Measurements from ENCODE around the gene DSCAML1. TPM values are rescaled to one million over a fixed set of nuclear protein-coding genes. Genes with fewer than 3 reads are reported as not detected.

DSCAML1 gene
- total RNA-seq, 2 experiments from 2014 or later = not detected

DNA sequence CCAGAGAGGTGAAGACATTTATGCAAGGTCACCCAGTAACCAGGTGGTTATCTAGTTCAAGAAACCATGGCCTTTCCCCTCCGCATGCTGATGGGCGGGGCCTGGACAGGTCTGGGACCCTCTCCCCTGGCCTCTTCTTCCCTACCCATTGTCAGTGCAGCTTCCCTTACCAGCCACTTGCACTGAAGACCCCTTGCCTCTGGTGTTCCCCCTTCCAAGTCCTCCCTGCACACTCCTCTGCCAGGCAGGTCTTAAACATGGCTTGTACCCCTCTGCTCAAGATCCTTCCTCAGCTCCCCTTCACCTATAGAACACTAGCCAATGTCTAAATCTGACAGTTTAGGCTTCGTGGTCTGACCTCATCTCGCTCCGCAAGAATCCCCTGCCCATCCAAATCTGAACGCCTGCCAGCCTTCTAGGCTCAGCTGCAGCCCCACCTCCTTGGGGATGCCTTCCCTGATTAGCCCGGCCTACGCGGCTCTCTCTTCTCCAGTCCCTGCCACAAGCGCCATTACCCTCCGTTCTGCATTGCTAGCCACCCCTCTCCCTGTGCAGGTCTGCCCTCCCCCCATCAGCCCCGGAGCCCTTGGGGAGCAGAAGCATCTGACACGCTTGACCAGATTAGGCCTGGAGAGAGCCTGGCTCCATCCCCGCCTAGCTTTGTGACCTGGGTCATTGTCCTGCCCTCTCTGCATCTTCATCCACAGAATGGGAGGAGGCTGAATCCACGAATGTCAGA is 213.8 kb downstream of the DSCAML1 start:
- Histone ChIP-seq H3K79me2 (ENCODE audit: insufficient read depth, low read depth, low read length) (no peaks in the 10 kb centered on the region), H3K36me3 (ENCODE audit: insufficient read depth, low read length) (no peaks in the 10 kb centered on the region), H3K9me2 (ENCODE audit: insufficient read depth, low read length) (no peaks in the 10 kb centered on the region), H3K27ac (ENCODE audit: low read depth, low read length, poor library complexity, severe bottlenecking) (no peak overlapping the region), H2AFZ (ENCODE audit: low read length) (no peak overlapping the region), H4K20me1 (ENCODE audit: insufficient read depth, low read length) (no peaks in the 10 kb centered on the region), H3K4me3 (ENCODE audit: low read depth, low read length, poor library complexity, severe bottlenecking) (no peak overlapping the region), H3K4me1 (ENCODE audit: insufficient read depth, low read length, poor library complexity, severe bottlenecking) (peaks cover 11% of the 10 kb centered on the region), H3K4me2 (ENCODE audit: low read length) (0 out of 2 replicates have a peak overlapping the region, but pooled peaks have one; percentile 20), H3K9me3 (ENCODE audit: low read length) (no peaks in the 10 kb centered on the region)
- no peak for TF ChIP-seq EZH2phosphoT487 (IDR thresholded peaks at IDR 0.05; ENCODE audit: borderline replicate concordance, low read depth, low read length)
- TF ChIP-seq, protein P1, sequence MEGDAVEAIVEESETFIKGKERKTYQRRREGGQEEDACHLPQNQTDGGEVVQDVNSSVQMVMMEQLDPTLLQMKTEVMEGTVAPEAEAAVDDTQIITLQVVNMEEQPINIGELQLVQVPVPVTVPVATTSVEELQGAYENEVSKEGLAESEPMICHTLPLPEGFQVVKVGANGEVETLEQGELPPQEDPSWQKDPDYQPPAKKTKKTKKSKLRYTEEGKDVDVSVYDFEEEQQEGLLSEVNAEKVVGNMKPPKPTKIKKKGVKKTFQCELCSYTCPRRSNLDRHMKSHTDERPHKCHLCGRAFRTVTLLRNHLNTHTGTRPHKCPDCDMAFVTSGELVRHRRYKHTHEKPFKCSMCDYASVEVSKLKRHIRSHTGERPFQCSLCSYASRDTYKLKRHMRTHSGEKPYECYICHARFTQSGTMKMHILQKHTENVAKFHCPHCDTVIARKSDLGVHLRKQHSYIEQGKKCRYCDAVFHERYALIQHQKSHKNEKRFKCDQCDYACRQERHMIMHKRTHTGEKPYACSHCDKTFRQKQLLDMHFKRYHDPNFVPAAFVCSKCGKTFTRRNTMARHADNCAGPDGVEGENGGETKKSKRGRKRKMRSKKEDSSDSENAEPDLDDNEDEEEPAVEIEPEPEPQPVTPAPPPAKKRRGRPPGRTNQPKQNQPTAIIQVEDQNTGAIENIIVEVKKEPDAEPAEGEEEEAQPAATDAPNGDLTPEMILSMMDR (conservative IDR thresholded peaks at IDR 0.05; ENCODE audit: low read length) = no peak
- POLR2A ChIA-PET = no interaction called here
- no peak for DNase-seq (ENCODE audit: low spot score)
- no TSS peak for BruUV-seq (replicated peaks)
- CTCF ChIA-PET (ENCODE audit: unreplicated experiment) = no interaction called here
- intact Hi-C loops (cut with micrococcal nuclease; ENCODE audit: unreplicated experiment) = no loop called here

DNA sequence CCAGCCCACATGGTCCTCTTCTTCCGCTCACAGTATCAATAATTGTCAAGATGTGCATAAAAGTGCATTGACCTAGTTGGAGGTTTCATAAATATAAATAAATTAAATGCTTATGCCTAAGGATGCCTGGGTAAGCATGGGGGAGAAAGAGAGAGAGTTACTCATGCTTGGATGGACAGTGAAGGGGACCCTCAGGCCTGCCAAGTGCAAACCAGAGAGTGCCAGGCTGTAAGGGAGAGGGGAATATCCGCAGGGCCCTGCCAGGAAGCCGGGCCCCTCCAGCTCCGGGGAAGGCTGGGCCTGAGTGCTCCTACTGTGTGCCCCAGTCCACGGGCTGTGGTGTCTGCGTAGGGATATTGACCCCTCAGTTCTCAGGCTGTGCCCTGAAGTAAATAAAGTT is 214.6 kb downstream of the DSCAML1 start:
- no TSS peak for BruUV-seq (replicated peaks)
- intact Hi-C loops (cut with micrococcal nuclease; ENCODE audit: unreplicated experiment) = no loop called here
- TF ChIP-seq EZH2phosphoT487 (IDR thresholded peaks at IDR 0.05; ENCODE audit: borderline replicate concordance, low read depth, low read length) = no peak
- TF ChIP-seq, protein P1 (conservative IDR thresholded peaks at IDR 0.05; ENCODE audit: low read length) = no peak

DNA sequence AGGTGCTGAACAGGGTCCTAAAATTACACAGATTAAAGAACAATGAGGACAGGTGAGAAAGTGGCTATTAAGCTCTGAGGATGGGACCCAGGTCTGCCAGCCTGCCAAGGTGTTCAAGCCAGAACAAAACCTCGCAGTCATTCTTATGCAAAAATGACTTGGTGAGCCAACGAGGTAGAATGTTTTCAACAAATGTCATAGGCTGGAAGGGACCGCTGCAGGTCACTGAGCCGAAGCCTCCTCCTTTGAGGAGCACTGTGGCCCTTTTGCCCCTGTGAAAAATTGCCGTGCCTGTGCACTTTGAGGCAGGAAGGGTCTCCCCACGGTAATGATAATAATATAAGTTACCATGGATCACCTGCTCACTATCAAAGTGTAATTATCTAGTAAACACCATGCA is 216.2 kb downstream of the DSCAML1 start:
- peaks cover 11% of the 10 kb centered on the region for H3K4me1 ChIP-seq (ENCODE audit: insufficient read depth, low read length, poor library complexity, severe bottlenecking)
- TF ChIP-seq, protein P1 (conservative IDR thresholded peaks at IDR 0.05; ENCODE audit: low read length) = no peak
- TF ChIP-seq EZH2phosphoT487 (IDR thresholded peaks at IDR 0.05; ENCODE audit: borderline replicate concordance, low read depth, low read length) = no peak
- intact Hi-C loops (cut with micrococcal nuclease; ENCODE audit: unreplicated experiment) = no loop called here
- DNase-seq (ENCODE audit: low spot score) = no peak
- BruUV-seq (replicated peaks) = no TSS peak
- no peak overlapping the region for H3K4me3 ChIP-seq (ENCODE audit: low read depth, low read length, poor library complexity, severe bottlenecking)
- H3K79me2 ChIP-seq (ENCODE audit: insufficient read depth, low read depth, low read length) = no peaks in the 10 kb centered on the region
- no peaks in the 10 kb centered on the region for H4K20me1 ChIP-seq (ENCODE audit: insufficient read depth, low read length)
- no peak overlapping the region for H3K4me2 ChIP-seq (ENCODE audit: low read length)
- no peaks in the 10 kb centered on the region for H3K9me2 ChIP-seq (ENCODE audit: insufficient read depth, low read length)
- no peaks in the 10 kb centered on the region for H3K9me3 ChIP-seq (ENCODE audit: low read length)
- H3K27ac ChIP-seq (ENCODE audit: low read depth, low read length, poor library complexity, severe bottlenecking) = no peak overlapping the region
- no peak overlapping the region for H2AFZ ChIP-seq (ENCODE audit: low read length)
- CTCF ChIA-PET (ENCODE audit: unreplicated experiment) = no interaction called here
- POLR2A ChIA-PET = no interaction called here
- H3K36me3 ChIP-seq (ENCODE audit: insufficient read depth, low read length) = no peaks in the 10 kb centered on the region

More for the DNA sequence above, 214.6 kb downstream of the DSCAML1 start:
- Histone ChIP-seq H4K20me1 (ENCODE audit: insufficient read depth, low read length) (no peaks in the 10 kb centered on the region), H3K4me2 (ENCODE audit: low read length) (no peak overlapping the region), H3K9me3 (ENCODE audit: low read length) (no peaks in the 10 kb centered on the region), H3K9me2 (ENCODE audit: insufficient read depth, low read length) (no peaks in the 10 kb centered on the region), H3K27ac (ENCODE audit: low read depth, low read length, poor library complexity, severe bottlenecking) (no peak overlapping the region), H3K4me1 (ENCODE audit: insufficient read depth, low read length, poor library complexity, severe bottlenecking) (peaks cover 11% of the 10 kb centered on the region), H3K79me2 (ENCODE audit: insufficient read depth, low read depth, low read length) (no peaks in the 10 kb centered on the region), H3K4me3 (ENCODE audit: low read depth, low read length, poor library complexity, severe bottlenecking) (no peak overlapping the region), H2AFZ (ENCODE audit: low read length) (no peak overlapping the region), H3K36me3 (ENCODE audit: insufficient read depth, low read length) (no peaks in the 10 kb centered on the region)
- POLR2A ChIA-PET = no interaction called here
- CTCF ChIA-PET (ENCODE audit: unreplicated experiment) = no interaction called here
- DNase-seq (ENCODE audit: low spot score) = no peak

All from OCI-LY7 (cell line).